Prostate gland (tissue), 2 donors: Measurements from ENCODE around the gene NXN. TPM values are rescaled to one million over a fixed set of nuclear protein-coding genes. Genes with fewer than 3 reads are reported as not detected.

Experiments
- DNase-seq: peaks from one replicate; pipeline ENCODE4 v3.0.0-alpha.2; 2019; ENCODE audit warnings: low spot score
- H3K27ac ChIP-seq, 2 donors: fragments of 200-600 bp; sonication (generic); 2 replicates each; pipeline ENCODE4 v1.5.1; 2017 to 2019
- H3K27me3 ChIP-seq: fragments of 200-600 bp; sonication (generic); replicated peaks from 2 replicates; pipeline ENCODE4 v1.5.1; 2019; ENCODE audit not compliant: insufficient read depth
- H3K36me3 ChIP-seq, 2 donors: fragments of 200-600 bp; sonication (generic); 1 replicate in 1 of 2; 2 replicates in 1 of 2; pipeline versions ENCODE4 v1.5.1 to v1.8.1; 2017 to 2019
- H3K4me1 ChIP-seq: fragments of 200-600 bp; sonication (generic); replicated peaks from 2 replicates; pipeline ENCODE4 v1.5.1; 2019
- H3K4me3 ChIP-seq, 2 donors: fragments of 200-600 bp; sonication (generic); 2 replicates each; pipeline ENCODE4 v1.5.1; 2017 to 2019
- H3K9me3 ChIP-seq: fragments of 200-600 bp; sonication (generic); 2 replicates; pipeline ENCODE4 v1.5.1; 2017
- CTCF ChIP-seq, 4 experiments: fragments of 200-600 bp in 2 of 4; fragments of 450-650 bp in 2 of 4; sonication (generic) in 2 of 4; IDR thresholded peaks; 1 replicate in 3 of 4; 2 replicates in 1 of 4; pipeline ENCODE4 v1.5.1; 2016 to 2019; ENCODE audit warnings: antibody characterized with exemption in 4 of 4, mild to moderate bottlenecking in 2 of 4, moderate library complexity in 2 of 4
- POLR2A ChIP-seq: fragments of 450-650 bp; IDR thresholded peaks from one replicate; pipeline ENCODE4 v1.6.1; 2016; ENCODE audit warnings: antibody characterized with exemption, mild to moderate bottlenecking
- POLR2AphosphoS5 ChIP-seq: sonication (generic); formaldehyde crosslinking; IDR thresholded peaks from one replicate; pipeline ENCODE4 v1.6.1; 2017; ENCODE audit warnings: antibody characterized with exemption
- WGBS: methylation state at CpG from one replicate; pipeline ENCODE4 v1.1.5; 2018; 5-methylcytosine and 5-hydroxymethylcytosine counted together
- intact Hi-C: fragments of 100-400 bp; cut with DNase I; formaldehyde crosslinking; loops from one replicate; pipeline ENCODE4 v1.14.2; 2022
- total RNA-seq, 2 donors: library from RNA; depleted of rRNA; stranded (reverse); fragments of >200 nt; gene quantifications; one replicate each; pipeline ENCODE4 v1.1.0, GENCODE V29; 2016

Gene NXN
- total RNA-seq, 2 donors from 2014 or later: 56.2 to 56.7 TPM

- Histone ChIP-seq H3K36me3 (peaks cover 0 to 6% of the 10 kb centered on the region in 2 donors), H3K4me1 (no peaks in the 10 kb centered on the region), H3K9me3 (no peaks in the 10 kb centered on the region), H3K4me3 (no peak overlapping the region), H3K27me3 (no peaks in the 10 kb centered on the region), H3K27ac (no peak overlapping the region)
- TF ChIP-seq POLR2A: no peak
- TF ChIP-seq CTCF (IDR thresholded peaks at IDR 0.05): no peak
- TF ChIP-seq POLR2AphosphoS5: no peak
- intact Hi-C loops: no loop called here
- DNase-seq: no peak
- WGBS: 95% methylated on average over 14 of the region's 14 CpGs
Measured at GRCh38 chr17:802481-802880, 177.1 kb downstream of the NXN start.

GRCh38 chr17:801660-802059 is 177.9 kb downstream of the NXN start:
- WGBS: 76% methylated on average over 6 of the region's 6 CpGs
- Histone ChIP-seq H3K36me3 (peaks cover 0 to 6% of the 10 kb centered on the region in 2 donors), H3K27me3 (no peaks in the 10 kb centered on the region), H3K4me3 (no peak overlapping the region), H3K27ac (no peak overlapping the region), H3K4me1 (no peaks in the 10 kb centered on the region), H3K9me3 (no peaks in the 10 kb centered on the region)
- TF ChIP-seq POLR2AphosphoS5 (no peak), POLR2A (no peak), CTCF (IDR thresholded peaks at IDR 0.05) (no peak)
- DNase-seq: no peak
- intact Hi-C loops: no loop called here

GRCh38 chr17:800446-801242 is 178.9 kb downstream of the NXN start:
- TF ChIP-seq POLR2A (no peak), POLR2AphosphoS5 (no peak), CTCF (IDR thresholded peaks at IDR 0.05) (no peak)
- H3K4me1 ChIP-seq: no peaks in the 10 kb centered on the region
- no peak for DNase-seq
- intact Hi-C loops: no loop called here
- H3K27me3 ChIP-seq: no peaks in the 10 kb centered on the region
- no peak overlapping the region for H3K27ac ChIP-seq
- no peak overlapping the region for H3K4me3 ChIP-seq
- 83% methylated on average over 39 of the region's 39 CpGs for WGBS
- H3K36me3 ChIP-seq: peaks cover 0 to 6% of the 10 kb centered on the region in 2 donors
- H3K9me3 ChIP-seq: no peaks in the 10 kb centered on the region

GRCh38 chr17:799261-799660 is 180.3 kb downstream of the NXN start:
- Histone ChIP-seq H3K4me1 (no peaks in the 10 kb centered on the region), H3K36me3 (peaks cover 0 to 6% of the 10 kb centered on the region in 2 donors), H3K27ac (no peak overlapping the region), H3K27me3 (no peaks in the 10 kb centered on the region), H3K9me3 (no peaks in the 10 kb centered on the region), H3K4me3 (no peak overlapping the region)
- no peak for DNase-seq
- TF ChIP-seq POLR2A (no peak), POLR2AphosphoS5 (no peak), CTCF (IDR thresholded peaks at IDR 0.05) (no peak)
- intact Hi-C loops: loop anchor here (5.0 kb wide), 1 partner anchor 48 kb away; no protein-coding TSS in a partner anchor
- WGBS: 82% methylated on average over 11 of the region's 11 CpGs

- Histone ChIP-seq H3K27me3 (no peaks in the 10 kb centered on the region), H3K9me3 (no peaks in the 10 kb centered on the region), H3K36me3 (peaks cover 0 to 6% of the 10 kb centered on the region in 2 donors), H3K4me3 (no peak overlapping the region), H3K27ac (no peak overlapping the region), H3K4me1 (no peaks in the 10 kb centered on the region)
- TF ChIP-seq POLR2AphosphoS5 (no peak), POLR2A (no peak), CTCF (IDR thresholded peaks at IDR 0.05) (no peak)
- intact Hi-C loops: loop anchor here (5.0 kb wide), 1 partner anchor 49 kb away; no protein-coding TSS in a partner anchor
- DNase-seq: no peak
- WGBS: 68% methylated on average over 11 of the region's 11 CpGs
Measured at GRCh38 chr17:798246-798645, 181.3 kb downstream of the NXN start.
